Fibroblast of villous mesenchyme (primary cell): ENCODE data around the gene JMJD1C. TPM values are rescaled to one million over a fixed set of nuclear protein-coding genes. Genes with fewer than 3 reads are reported as not detected.

Experiments
- DNase-seq: peaks from one replicate; pipeline ENCODE4 v3.0.0-alpha.2; 2010; ENCODE audit warnings: low read depth
- H3K4me3 ChIP-seq: 2 replicates; pipeline ENCODE4 v1.5.1; 2011; ENCODE audit warnings: low read depth, mild to moderate bottlenecking, low read length
- total RNA-seq: library from RNA; depleted of rRNA; stranded (reverse); fragments of >200 nt; gene quantifications from 2 replicates; pipeline ENCODE4 v1.2.3, GENCODE V29; 2012
- TF ChIP-seq, protein P1 (sequence below): IDR thresholded peaks from 2 replicates; pipeline ENCODE4 v1.5.1; 2012; ENCODE audit warnings: low read depth, mild to moderate bottlenecking, low read length; ENCODE audit not compliant: insufficient read depth

JMJD1C gene
- total RNA-seq, 1 donor, result 98.4 TPM

DNA sequence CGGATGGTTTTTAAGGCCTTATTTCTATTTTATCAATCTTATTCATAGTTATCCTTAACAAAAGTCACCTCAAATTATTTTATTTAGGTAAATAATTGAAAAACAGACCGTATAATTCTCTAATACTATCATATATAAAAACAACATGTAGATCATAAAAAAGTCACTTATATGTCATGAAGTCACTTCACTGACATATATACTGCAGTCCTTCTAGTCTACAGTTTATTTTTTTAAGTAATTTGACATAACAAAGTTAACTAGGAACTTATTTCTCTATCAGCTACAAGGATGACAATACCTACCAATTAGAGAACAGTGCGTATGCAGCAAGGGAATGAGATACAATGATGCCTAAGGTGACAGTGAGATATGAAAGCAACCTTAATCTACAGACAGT is 26.2 kb downstream of the JMJD1C start:
- DNase-seq, result no peak
- TF ChIP-seq, protein P1, sequence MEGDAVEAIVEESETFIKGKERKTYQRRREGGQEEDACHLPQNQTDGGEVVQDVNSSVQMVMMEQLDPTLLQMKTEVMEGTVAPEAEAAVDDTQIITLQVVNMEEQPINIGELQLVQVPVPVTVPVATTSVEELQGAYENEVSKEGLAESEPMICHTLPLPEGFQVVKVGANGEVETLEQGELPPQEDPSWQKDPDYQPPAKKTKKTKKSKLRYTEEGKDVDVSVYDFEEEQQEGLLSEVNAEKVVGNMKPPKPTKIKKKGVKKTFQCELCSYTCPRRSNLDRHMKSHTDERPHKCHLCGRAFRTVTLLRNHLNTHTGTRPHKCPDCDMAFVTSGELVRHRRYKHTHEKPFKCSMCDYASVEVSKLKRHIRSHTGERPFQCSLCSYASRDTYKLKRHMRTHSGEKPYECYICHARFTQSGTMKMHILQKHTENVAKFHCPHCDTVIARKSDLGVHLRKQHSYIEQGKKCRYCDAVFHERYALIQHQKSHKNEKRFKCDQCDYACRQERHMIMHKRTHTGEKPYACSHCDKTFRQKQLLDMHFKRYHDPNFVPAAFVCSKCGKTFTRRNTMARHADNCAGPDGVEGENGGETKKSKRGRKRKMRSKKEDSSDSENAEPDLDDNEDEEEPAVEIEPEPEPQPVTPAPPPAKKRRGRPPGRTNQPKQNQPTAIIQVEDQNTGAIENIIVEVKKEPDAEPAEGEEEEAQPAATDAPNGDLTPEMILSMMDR, result no peak
- no peak overlapping the region for H3K4me3 ChIP-seq

DNA sequence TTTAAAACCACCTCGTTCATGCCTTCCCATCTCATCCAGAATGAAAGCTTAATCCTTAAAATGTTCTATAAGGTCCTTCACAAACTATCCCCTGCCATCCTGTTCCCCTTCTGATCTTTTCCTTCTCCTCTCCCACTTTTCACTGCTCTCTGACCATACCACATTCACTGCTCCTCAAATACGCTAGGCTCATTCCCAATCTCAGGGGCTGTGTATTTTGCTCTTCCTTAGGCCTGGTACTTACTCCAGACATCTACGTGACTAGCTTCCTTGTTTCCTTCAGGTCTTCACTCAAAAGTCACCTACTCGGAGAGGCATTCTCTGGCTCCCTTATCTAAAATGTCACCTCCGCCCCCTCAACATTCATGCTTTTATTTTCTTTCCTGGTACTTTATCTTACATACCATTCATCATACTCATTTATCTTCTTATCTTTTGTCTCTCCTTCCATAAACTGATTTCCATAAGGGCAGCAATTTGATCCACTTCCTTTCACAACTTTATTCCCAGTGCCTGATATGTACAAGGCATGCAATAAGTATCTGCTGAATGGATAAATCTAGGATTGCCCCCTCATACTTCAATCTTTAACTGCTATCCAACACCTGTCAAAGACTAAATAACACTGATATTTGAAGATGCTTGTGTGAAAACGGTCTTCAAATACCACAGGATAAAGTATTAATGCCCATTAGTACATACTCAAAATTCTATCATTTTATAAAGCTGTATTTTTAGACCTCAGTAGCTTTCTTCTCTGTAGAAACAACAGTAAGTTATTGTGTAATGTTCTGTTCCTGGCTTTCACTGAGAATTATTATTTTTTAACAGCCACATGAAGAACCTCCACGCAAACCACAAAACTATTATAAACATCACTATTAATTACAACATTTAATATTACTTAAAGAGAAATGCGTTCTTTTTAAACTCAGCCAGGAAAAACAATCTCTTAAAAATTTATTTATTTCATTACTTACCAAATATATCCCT is 27.0 kb downstream of the JMJD1C start:
- peak; percentile 78 for DNase-seq
- TF ChIP-seq, protein P1, result no peak
- no peak overlapping the region for H3K4me3 ChIP-seq

DNA sequence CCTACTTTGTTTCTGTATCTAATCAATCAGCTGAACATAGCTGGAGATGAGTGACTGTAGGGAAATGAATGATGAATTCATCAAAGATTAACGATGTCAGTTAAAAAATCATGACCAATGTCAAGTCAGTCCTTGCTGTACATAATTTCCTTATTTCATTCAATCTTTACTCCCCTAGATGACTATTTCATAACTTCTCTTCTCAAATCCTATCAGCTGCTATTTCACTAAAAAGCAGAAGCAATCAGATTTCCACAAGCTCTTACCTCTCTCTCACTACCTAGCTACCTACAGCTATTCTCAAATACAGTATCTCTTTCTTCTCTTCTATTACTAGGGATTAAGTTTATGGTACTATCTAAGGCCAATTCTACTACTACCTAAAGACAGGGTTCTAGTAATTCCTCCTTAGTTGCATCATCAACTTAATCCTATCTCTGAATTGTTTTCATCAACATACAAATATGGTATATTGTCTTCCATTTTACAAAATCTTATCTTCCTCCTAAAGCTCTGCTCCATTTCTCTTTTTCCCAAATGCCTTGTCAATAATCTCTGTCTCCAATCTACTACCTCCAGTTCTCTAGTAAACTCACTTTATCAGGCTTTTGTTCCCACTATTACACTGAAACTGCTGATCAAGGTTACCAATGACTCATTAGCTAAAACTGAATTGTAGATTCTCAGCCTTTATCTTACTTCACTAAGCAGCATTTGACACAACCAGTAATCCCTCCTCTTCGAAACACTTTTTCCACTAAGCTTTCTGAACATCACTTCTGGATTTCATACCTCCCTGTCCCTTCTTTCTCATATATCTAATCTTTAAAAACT is 28.4 kb downstream of the JMJD1C start:
- peak; percentile 50 for DNase-seq
- H3K4me3 ChIP-seq, result no peak overlapping the region
- TF ChIP-seq, protein P1, result no peak

DNA sequence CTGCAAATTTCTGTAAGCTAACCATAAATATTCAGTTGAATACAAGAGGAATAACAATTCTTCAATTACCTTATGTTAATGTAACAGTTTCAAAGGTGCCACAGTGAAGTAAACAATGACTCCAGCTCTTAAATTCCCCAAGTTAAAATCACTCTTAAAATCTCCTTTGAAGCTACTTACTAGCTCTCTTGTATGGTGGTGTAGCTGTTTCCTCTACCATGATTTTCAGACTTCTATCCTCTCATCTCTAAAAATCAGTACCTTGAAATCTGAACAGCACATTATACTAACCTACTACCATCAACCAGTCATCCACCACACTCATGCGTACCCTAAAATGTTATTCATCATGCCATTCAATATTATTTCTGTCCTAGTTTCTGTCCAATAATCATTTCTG is 29.6 kb downstream of the JMJD1C start:
- TF ChIP-seq, protein P1, result no peak
- DNase-seq, result no peak
- H3K4me3 ChIP-seq, result no peak overlapping the region

DNA sequence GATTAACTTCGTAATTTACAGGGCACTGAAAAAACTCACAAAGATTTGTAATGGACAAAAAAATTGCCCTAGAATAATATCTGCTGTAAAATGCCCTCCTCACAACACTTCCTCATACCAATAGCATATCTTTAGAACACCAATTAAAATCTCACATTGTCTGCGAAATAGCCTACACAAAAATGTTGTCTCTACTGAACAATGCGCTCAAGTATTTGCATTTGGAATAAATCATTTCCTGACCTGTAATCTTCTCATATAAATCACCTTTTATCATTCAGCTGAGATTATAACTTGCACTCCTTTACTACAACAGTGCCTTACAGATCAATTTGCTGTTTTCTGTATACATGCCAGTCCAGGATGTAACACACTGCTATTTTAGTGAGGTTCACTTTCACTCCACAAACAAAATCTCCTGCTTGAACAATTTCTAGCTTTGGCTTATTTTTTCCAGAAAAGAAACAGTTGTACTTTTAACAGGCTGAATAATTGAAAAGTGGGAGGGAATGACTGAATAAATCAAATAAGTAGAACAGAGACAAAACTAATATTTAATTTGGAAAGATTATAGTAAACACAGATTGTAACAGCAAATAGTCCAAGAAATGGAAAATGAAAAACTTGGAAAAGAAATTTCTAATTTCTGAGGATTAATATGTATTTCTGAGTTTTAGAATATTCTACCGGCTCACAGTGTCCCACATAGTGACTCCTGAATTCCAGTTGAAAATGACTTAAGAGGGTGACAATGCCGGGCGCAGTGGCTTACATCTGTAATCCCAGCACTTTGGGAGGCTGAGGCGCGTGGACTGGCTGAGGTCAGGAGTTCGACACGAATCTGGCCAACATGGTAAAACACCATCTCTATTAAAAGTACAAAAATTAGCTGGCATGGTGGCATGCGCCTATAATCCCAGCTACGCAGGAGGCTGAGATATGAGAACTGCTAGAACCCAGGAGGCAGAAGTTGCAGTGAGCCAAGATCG is 30.6 kb downstream of the JMJD1C start:
- H3K4me3 ChIP-seq, result no peak overlapping the region
- TF ChIP-seq, protein P1, result no peak
- no peak for DNase-seq
